OCI-M2 (cell line): ENCODE measurements around the gene ACTR3.
"Not testable (repeated sequence)": the region's sequence is repeated elsewhere in the genome, so short reads cannot be mapped to it uniquely, and the experiment has no call there.

Source experiments
- DNase-seq: peaks from one replicate; lab custom pipeline; 2025; ENCODE audit not compliant: unreplicated experiment; lab: John Stamatoyannopoulos, UW

The ACTR3 gene

GRCh38 chr2:113901943-113902342, 12.1 kb downstream of the ACTR3 start:
- no peak for DNase-seq

GRCh38 chr2:113905886-113906285, 16.0 kb downstream of the ACTR3 start:
- no peak for DNase-seq

GRCh38 chr2:113906647-113907046, 16.8 kb downstream of the ACTR3 start:
- no peak for DNase-seq

DNA sequence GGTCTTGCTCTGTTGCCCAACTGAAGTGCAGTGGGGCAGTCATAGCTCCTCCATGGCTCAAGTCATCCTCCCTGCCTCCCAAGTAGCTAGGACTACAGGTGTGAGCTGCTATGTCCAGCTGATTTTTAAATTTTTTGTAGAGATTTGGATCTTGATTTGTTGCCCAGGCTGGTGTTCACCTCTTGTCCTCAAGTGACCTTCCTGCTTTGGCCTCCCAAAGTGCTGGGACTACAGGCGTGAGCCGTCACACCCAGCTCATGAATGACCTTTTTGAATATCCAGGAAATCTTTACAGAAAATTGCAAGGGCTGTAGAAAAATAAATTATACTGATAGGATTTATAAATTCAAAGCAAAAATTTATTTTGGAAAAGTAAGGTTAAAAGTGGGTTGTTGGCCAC, 17.4 kb downstream of the ACTR3 start:
- DNase-seq: no peak

DNA sequence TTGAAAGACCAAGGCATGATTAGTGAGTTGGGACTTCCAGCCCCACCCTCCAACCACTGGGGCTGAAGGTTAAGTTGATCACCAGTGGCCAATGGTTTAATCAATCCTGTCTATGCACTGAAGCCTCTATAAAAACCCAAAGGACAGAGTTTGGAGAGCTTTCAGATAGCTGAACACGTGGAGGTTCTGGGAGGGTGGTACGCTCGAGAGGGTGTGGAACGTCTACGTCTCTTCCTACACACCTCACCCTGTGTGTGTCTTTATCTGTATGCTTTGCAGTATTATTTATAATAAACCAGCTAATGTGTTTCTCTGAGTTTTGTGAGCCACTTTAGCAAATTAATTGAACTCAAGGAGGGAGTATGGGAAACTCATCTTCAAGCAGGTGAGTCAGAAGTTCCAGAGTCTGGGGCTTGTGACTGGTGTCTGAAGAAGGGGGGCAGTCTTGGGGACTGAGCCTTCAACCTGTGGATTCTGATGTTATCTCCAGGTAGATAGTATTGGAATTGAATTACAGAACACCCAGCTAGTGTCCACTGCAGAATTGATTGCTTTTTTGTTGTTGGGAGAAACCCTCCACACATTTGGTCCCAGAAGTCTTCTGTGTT, 20.3 kb downstream of the ACTR3 start:
- no peak for DNase-seq

DNA sequence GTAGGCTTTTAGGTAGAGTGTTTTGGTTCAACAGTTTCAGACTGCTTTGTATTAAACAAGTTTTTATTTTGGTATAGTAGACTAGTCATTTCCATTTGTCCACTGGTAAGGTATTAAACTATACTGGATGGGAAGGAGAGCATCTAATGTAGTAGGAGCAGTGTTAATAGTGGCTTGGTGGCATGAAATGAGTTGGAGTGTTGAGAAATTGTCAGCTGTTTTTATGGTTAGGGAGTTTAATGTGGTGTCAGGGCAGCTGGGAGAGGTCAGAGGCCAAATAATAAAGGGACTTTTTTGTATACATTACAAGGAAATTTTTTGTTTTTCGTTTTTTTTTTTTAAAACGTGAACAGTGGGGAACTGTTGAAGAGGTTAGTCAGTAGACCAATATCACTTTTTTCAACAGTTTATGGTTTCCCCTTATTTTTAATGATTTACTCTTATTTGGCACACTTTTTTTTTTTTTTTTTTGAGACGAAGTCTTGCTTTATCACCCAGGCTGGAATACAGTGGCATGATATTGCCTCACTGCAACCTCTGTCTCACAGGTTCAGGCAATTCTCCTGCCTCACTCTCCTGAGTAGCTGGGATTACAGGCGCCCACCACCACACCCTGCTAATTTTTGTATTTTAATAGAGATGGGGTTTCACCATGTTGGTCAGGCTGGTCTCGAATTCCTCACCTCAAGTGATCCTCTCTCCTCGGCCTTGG, 21.2 kb downstream of the ACTR3 start:
- DNase-seq: no peak

- DNase-seq: no peak
Observed at GRCh38 chr2:113915082-113915819, 25.4 kb downstream of the ACTR3 start.

GRCh38 chr2:113918229-113918628, 28.3 kb downstream of the ACTR3 start:
- no peak for DNase-seq

GRCh38 chr2:113920996-113921395, 31.1 kb downstream of the ACTR3 start:
- DNase-seq: no peak

DNA sequence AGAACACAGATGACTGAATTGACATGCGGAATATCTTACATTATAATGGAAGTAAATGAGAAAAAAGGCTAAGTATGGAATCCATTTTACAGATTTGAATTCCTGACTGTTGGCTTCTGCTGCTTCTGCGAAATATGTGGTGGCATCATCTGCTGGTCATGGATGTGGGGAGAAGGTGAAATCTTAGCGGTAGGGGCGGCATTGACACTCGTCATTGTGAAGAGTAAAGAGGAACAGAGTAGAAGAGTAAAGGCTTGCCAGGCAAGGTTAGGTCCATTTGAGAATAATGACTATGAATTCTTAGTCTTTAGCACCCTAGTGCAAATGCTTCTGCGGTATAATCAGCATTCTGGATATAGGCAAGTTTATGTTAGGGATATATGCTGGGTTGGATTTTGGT, 32.4 kb downstream of the ACTR3 start:
- no peak for DNase-seq

- DNase-seq: no peak
Observed at GRCh38 chr2:113922784-113923183, 32.9 kb downstream of the ACTR3 start.

- no peak for DNase-seq
Observed at GRCh38 chr2:113925884-113926283, 36.0 kb downstream of the ACTR3 start.

GRCh38 chr2:113926314-113926713, 36.4 kb downstream of the ACTR3 start:
- DNase-seq: no peak

DNA sequence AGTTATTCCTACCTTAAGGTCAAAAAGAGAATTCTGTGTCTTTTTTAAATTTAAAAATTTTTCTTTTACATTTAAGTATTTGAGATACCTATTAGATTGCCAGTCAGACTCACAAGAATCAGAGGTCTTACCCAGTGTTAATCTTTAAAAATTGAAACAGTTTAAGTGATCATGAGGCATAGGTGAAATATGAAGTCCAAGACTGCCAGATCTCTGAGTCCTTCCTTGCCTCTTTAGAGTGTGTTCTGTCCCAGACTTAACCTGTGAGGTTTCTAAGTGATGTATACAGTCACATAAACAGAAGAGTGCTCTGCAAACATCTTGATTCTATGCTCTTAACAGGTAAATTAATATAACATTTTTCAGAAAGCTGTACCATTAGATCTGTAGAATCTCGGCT, 40.6 kb downstream of the ACTR3 start:
- DNase-seq: no peak

GRCh38 chr2:113937501-113937900, 47.6 kb downstream of the ACTR3 start:
- no peak for DNase-seq

GRCh38 chr2:113940891-113941290, 51.0 kb downstream of the ACTR3 start:
- no peak for DNase-seq

DNA sequence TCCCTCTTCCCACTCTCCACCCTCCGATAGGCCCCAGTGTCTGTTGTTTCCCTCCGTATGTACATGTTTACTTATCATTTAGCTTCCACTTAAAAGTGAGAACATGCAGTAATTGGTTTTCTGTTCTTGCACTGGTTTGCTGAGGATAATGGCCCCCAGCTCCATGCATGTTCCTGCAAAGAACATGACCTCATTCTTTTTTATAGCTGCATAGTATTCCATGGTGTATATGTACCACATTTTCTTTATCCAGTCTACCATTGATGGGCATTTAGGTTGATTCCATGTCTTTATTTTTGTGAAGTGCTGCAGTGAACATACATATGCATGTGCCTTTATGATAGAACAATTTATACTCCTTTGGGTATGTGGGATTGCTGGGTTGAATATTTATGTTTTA, 55.9 kb downstream of the ACTR3 start:
- not testable (repeated sequence) for DNase-seq

- not testable (repeated sequence) for DNase-seq
Observed at GRCh38 chr2:113950906-113951305, 61.0 kb downstream of the ACTR3 start.

- DNase-seq: no peak
Observed at GRCh38 chr2:113961000-113961399, 71.1 kb downstream of the ACTR3 start.

DNA sequence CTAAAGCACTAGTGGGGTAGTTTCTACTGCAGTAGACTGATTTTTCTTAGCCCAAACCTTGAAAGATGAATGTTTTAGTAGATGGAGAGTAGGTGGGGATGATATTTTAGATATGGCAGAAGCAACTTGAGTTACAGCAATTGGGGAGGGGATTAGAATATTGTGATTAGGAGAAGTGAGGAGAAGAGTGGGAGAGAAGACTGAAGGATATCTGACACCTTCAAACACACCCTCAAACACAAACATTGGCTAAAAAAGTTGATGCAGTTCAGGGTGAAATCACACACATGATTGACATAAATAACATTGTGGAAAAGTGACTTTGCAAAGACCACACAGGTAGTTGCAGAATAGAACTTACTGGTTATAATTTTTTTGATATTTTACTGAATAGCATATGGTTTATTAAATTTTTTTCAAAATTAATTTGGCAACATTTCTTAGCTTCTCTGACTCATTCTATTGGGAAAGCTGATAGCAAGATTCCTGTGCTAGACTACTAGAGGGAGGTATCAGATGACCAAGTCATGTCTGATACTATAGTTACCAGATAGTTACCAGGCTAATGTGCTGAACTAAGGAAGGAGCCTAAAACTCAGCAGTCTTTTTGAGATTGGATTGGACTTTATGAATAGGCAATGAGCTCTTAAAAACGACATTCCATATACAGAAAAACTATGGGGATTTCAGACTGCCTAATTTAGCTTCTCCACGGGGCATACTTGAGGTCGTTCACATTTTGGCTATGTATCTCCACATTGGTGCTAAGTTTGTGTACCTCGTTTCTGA, 73.0 kb downstream of the ACTR3 start:
- DNase-seq: no peak

DNA sequence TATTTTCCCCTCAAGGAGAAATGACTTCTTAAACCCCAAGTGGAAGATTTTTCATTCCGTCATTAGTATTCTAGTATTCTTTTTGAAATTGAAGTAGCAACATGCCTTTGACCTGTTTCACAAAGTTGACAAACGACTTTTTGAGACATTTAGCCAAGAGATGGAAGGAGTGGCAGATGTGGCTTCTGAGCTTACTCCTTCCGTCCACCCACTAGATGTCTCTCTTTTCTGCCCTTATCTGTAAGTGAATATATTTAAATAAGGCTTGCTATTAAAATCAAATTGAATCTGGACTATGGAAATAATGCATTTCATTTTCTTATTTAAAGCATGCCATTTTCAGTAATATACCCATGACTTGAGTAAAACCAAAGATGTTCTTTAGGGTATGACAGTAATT, 74.1 kb downstream of the ACTR3 start:
- no peak for DNase-seq
